ENCODE results near the gene CACNA2D4.

GRCh38 chr12:1876086-1876485 lies 42.4 kb downstream of the CACNA2D4 start:
- TF ChIP-seq CTCF (IDR thresholded peaks at IDR 0.05) (no peak), POLR2A (IDR thresholded peaks at IDR 0.05) (no peak)

All from adrenal gland (tissue), 5 donors.